ENCODE measurements around the gene RPP25L.

DNA sequence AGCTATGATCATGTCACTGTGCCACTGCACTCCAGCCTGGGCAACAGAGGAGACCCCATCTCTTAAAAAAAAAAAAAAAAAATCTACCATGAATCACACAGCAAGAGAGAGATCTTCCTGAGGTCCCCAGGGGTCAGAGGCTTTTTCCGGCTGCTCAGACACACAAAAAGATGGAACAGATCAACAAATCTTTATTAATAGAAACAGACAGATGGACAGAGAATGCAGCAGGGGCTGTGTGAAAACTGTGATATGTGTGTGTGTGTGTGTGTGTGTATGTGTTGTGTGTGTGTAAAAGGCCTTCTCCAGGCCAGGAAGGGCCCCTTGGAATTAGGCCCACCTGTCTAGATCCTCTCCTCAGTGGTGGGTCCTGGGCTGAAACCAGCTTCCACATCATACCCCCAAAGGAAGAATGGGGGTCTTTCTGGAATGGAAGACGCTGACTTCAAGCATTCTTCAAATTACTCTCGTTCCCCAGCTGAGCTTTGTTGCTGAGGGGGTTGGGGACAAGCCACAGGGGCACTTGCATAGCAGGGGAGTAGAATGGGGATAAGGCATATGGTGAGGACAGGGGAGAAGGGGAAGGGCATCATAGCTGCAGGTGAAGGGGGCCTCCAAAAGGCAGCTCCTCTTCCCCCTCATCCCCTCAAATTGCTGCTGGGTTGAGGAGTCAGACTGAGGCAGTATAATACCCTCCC is 22.8 kb upstream of the RPP25L start:
- TF ChIP-seq EP300 (IDR thresholded peaks at IDR 0.05; ENCODE audit: low read depth) (no peak), POLR2AphosphoS5 (IDR thresholded peaks at IDR 0.05) (no peak)
- TF ChIP-seq, protein P1, sequence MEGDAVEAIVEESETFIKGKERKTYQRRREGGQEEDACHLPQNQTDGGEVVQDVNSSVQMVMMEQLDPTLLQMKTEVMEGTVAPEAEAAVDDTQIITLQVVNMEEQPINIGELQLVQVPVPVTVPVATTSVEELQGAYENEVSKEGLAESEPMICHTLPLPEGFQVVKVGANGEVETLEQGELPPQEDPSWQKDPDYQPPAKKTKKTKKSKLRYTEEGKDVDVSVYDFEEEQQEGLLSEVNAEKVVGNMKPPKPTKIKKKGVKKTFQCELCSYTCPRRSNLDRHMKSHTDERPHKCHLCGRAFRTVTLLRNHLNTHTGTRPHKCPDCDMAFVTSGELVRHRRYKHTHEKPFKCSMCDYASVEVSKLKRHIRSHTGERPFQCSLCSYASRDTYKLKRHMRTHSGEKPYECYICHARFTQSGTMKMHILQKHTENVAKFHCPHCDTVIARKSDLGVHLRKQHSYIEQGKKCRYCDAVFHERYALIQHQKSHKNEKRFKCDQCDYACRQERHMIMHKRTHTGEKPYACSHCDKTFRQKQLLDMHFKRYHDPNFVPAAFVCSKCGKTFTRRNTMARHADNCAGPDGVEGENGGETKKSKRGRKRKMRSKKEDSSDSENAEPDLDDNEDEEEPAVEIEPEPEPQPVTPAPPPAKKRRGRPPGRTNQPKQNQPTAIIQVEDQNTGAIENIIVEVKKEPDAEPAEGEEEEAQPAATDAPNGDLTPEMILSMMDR (IDR thresholded peaks at IDR 0.05): no peak

All from transverse colon (tissue), 4 donors.